ENCODE data around the gene FMNL3.

FMNL3 gene

GRCh38 chr12:49702676-49703215 lies 4.5 kb downstream of the FMNL3 start:
- H3K4me3 ChIP-seq (ENCODE audit: low read length): peak overlapping the region; percentile 48; the same call in 1 of the 2 replicates
- no peak for TF ChIP-seq ZNF274 (IDR thresholded peaks at IDR 0.05; ENCODE audit: low read depth, low read length)

GRCh38 chr12:49702009-49702408 lies 5.2 kb downstream of the FMNL3 start:
- no peak for TF ChIP-seq ZNF274 (IDR thresholded peaks at IDR 0.05; ENCODE audit: low read depth, low read length)
- H3K4me3 ChIP-seq (ENCODE audit: low read length): no peak overlapping the region

DNA sequence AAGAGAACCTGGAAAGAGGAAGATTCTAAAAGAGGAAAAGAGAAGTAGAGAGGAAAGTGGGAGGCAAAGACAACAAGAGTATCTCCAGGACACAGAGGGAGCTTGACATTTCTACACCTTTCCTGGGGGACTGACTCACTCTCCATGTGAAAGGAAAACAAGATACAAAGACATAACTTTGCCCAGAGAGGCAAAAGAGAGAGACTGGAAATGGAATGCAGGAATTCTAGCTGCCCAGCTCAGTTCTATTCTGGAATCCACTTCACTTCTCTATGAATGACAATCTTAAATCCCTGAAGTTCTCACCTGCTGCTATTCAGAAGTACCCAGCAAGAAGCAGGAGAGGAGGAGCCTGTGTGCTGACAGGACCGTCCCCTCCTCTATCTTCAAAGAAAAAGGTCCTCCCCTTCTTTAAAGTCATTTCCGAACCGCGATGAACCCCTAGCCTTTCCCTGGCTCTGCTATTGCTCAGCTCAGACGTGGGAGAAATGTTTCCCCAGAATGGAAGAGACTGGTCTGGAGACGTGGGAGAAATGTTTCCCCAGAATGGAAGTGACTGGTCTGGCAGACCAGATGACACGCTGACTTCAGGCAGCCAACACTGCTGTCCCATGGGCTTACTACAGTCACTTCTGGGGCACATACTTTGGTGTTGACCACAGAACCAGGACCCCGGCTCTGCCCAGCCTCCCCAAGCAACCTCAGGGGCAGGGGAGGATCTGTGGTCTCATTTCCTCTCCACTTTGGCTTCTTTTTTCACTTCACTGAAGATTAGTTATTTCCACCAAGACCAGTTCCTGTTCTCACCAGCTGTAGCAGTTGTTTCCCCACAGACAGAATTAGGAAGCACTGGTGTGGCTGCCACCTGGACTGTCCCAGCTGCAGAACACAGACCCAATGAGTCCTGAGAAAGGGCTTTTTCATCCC lies 8.3 kb downstream of the FMNL3 start:
- peak overlapping the region; percentile 18; the same call in 1 of the 2 replicates for H3K4me3 ChIP-seq (ENCODE audit: low read length)
- TF ChIP-seq ZNF274 (IDR thresholded peaks at IDR 0.05; ENCODE audit: low read depth, low read length): no peak

DNA sequence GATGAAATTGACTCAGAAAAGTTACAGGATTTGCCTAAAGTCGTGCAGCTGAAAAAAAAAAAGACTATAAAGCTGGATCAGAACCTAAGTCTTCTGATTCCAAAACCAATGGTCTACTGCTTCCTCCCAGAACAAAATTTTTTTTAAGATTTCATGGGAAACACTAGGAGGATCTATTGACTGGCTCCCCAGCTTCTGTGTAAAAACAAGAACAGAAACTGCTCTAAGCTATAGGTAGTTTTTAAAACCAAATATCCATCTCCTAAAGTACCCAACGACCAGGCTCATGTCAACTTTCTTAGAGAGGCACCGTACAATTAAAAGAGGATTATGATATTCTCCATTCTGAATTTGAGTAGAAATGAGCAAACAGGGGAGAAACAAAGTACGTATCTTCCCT lies 9.4 kb downstream of the FMNL3 start:
- H3K4me3 ChIP-seq (ENCODE audit: low read length): peak overlapping the region; percentile 18; the same call in 1 of the 2 replicates
- TF ChIP-seq ZNF274 (IDR thresholded peaks at IDR 0.05; ENCODE audit: low read depth, low read length): no peak

DNA sequence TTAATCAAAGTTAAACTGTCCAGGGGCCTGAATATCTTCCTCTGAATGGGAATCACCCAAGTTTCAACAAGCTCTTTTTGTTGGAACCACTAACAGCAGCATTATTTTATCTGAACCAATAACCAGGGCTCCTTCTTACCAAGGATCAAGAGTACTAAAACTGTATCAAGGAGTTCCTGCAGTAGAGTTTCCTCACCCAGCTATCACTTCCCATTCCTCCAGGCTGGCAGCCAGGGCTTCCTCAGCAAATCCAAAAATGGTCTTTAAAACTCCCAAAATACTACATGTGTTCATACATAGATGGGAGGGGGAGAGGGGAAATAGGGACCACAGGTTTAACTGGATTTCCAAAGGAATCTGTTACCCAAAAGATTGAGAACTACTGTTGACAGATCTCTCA lies 10.5 kb downstream of the FMNL3 start:
- no peak overlapping the region for H3K4me3 ChIP-seq (ENCODE audit: low read length)
- no peak for TF ChIP-seq ZNF274 (IDR thresholded peaks at IDR 0.05; ENCODE audit: low read depth, low read length)

DNA sequence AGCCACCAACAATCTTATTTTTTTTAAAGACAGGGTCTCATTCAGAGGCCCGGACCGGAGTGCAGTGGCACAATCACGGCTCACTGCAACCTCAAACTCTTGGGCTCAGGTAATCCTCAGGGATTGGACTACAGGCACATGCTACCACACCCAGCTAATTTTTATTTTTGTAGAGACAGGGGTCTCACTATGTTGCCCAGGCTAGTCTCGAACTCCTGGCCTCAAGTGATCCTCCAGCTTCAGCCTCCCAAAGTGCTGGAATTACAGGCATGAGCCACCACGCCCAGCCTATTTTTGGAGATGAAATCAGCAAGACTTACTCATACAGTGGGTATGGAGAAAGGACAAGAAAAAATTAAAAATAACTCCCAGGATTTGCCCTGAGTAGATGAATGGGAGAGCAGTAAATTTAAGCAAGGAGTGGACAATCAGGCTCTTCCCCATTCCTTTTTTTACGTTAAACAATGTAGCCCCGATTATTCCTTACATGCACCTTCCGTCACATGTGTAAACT lies 13.2 kb downstream of the FMNL3 start:
- TF ChIP-seq ZNF274 (IDR thresholded peaks at IDR 0.05; ENCODE audit: low read depth, low read length): no peak
- no peak overlapping the region for H3K4me3 ChIP-seq (ENCODE audit: low read length)

- no peak overlapping the region for H3K4me3 ChIP-seq (ENCODE audit: low read length)
- no peak for TF ChIP-seq ZNF274 (IDR thresholded peaks at IDR 0.05; ENCODE audit: low read depth, low read length)
Measured at GRCh38 chr12:49692851-49693250, 14.4 kb downstream of the FMNL3 start.

GRCh38 chr12:49689785-49690184 lies 17.4 kb downstream of the FMNL3 start:
- no peak for TF ChIP-seq ZNF274 (IDR thresholded peaks at IDR 0.05; ENCODE audit: low read depth, low read length)
- H3K4me3 ChIP-seq (ENCODE audit: low read length): no peak overlapping the region; the same call in 1 of the 2 replicates

DNA sequence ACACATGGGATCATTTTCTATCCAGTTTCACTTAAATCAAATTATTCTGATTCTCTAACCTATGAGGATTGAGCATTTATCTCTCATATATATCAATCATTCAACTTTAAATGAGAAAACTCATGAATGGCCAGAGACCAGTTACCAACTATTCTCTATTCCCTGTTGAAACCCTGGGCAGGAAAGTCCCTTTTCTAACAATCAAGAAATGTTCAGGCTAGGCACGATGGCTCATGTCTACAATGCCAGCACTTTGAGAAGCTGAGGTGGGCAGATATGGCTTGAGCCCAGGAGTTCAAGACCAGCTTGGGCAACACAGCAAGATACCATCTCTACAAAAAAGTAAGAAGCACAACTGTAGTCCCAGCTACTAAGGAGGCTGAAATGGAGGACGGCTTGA lies 18.0 kb downstream of the FMNL3 start:
- no peak overlapping the region; the same call in 1 of the 2 replicates for H3K4me3 ChIP-seq (ENCODE audit: low read length)
- no peak for TF ChIP-seq ZNF274 (IDR thresholded peaks at IDR 0.05; ENCODE audit: low read depth, low read length)

DNA sequence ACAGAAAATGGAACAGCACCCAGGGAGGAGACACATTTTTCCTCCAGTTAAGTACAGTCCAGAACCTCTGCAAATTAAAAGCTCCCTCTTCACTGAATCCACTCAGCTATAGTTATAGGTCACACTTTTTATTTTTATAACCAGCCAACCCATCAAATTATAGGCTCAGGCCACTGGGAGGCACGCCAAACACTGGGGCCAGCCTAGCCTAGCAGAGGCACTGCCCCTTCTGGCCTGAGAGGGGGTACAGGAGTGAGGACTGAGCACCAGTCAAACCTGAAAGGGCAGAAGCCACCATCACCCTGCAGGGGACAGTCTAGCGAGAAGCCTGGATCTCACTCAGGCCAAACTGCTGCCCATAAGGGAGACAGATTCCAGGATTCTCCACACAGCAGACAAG lies 19.3 kb downstream of the FMNL3 start:
- no peak for TF ChIP-seq ZNF274 (IDR thresholded peaks at IDR 0.05; ENCODE audit: low read depth, low read length)
- no peak overlapping the region for H3K4me3 ChIP-seq (ENCODE audit: low read length)

DNA sequence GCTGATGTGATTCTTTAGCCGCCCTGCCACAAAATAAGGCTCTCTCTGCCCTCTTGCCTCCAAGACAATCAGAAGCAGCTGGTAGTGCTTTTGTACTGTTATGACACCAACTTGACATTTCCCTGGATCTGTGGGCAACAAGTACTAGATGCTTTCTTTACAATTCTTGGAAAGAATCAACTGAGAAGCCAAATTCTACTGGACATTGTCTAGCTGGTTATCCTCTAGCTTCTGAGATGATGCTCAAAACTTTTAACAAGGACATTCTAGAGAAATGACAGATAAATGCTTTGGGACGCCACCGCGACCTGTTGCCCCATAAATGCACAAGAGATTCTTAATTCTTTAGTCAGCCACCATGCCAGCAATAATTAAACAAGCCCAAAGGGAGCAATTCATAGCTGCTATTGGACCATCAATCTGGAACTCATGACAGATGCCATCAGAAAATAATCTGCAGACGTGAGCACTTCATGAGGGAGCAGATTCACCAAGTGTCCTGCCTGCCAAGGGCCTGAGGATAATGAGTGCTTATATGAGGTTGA lies 22.8 kb downstream of the FMNL3 start:
- H3K4me3 ChIP-seq (ENCODE audit: low read length): no peak overlapping the region
- no peak for TF ChIP-seq ZNF274 (IDR thresholded peaks at IDR 0.05; ENCODE audit: low read depth, low read length)

GRCh38 chr12:49683599-49684309 lies 23.5 kb downstream of the FMNL3 start:
- H3K4me3 ChIP-seq (ENCODE audit: low read length): no peak overlapping the region
- TF ChIP-seq ZNF274 (IDR thresholded peaks at IDR 0.05; ENCODE audit: low read depth, low read length): no peak

- TF ChIP-seq ZNF274 (IDR thresholded peaks at IDR 0.05; ENCODE audit: low read depth, low read length): no peak
- H3K4me3 ChIP-seq (ENCODE audit: low read length): no peak overlapping the region
Measured at GRCh38 chr12:49680075-49680474, 27.1 kb downstream of the FMNL3 start.

DNA sequence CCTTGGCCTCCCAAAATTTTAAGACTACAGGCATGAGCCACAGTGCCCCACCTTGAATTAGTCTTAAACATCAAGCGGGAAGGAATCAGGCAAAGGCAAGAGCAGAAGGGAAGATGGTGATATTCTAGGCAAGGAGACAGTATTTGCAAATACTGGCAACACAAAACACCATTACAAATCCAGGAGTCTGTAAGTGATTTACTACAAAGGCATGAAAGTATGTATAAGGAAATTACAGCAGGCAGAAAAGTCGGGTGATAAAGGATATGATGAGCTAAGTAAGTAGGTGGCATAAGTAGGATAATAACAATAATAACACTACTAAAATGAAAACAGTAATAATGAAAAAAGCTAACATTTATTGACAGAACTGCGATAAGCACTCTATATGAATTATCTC lies 28.5 kb downstream of the FMNL3 start:
- no peak overlapping the region for H3K4me3 ChIP-seq (ENCODE audit: low read length)
- no peak for TF ChIP-seq ZNF274 (IDR thresholded peaks at IDR 0.05; ENCODE audit: low read depth, low read length)
